Activated CD4-positive, CD25-positive, alpha-beta regulatory T cell treated with anti-CD3 and anti-CD28 coated beads, Interleukin-2, amount 50 U/mL, for 72 hours (primary cell): ENCODE data around the gene ARPP21.

Experiments used
- DNase-seq: peaks from one replicate; pipeline ENCODE4 v3.0.0; 2021

ARPP21 gene

GRCh38 chr3:35641920-35642527 is 2.7 kb downstream of the ARPP21 start:
- DNase-seq: no peak

- no peak for DNase-seq
Observed at GRCh38 chr3:35643495-35643894, 4.2 kb downstream of the ARPP21 start.

- DNase-seq: no peak
Observed at GRCh38 chr3:35644451-35644850, 5.1 kb downstream of the ARPP21 start.

- DNase-seq: no peak
Observed at GRCh38 chr3:35645189-35645588, 5.9 kb downstream of the ARPP21 start.

GRCh38 chr3:35646081-35646480 is 6.8 kb downstream of the ARPP21 start:
- no peak for DNase-seq

GRCh38 chr3:35647461-35647860 is 8.1 kb downstream of the ARPP21 start:
- no peak for DNase-seq

GRCh38 chr3:35648347-35648746 is 9.0 kb downstream of the ARPP21 start:
- DNase-seq: no peak

GRCh38 chr3:35649405-35649804 is 10.1 kb downstream of the ARPP21 start:
- no peak for DNase-seq

GRCh38 chr3:35651426-35651825 is 12.1 kb downstream of the ARPP21 start:
- DNase-seq: no peak

- no peak for DNase-seq
Observed at GRCh38 chr3:35651851-35652250, 12.5 kb downstream of the ARPP21 start.

GRCh38 chr3:35653347-35653746 is 14.0 kb downstream of the ARPP21 start:
- no peak for DNase-seq

GRCh38 chr3:35654476-35654875 is 15.2 kb downstream of the ARPP21 start:
- no peak for DNase-seq

GRCh38 chr3:35658686-35659085 is 19.4 kb downstream of the ARPP21 start:
- no peak for DNase-seq

- no peak for DNase-seq
Observed at GRCh38 chr3:35659768-35660167, 20.4 kb downstream of the ARPP21 start.

GRCh38 chr3:35663471-35663870 is 24.1 kb downstream of the ARPP21 start:
- no peak for DNase-seq

GRCh38 chr3:35664460-35664919 is 25.2 kb downstream of the ARPP21 start:
- DNase-seq: no peak

GRCh38 chr3:35665390-35666055 is 26.2 kb downstream of the ARPP21 start:
- no peak for DNase-seq

GRCh38 chr3:35666888-35667287 is 27.6 kb downstream of the ARPP21 start:
- no peak for DNase-seq

GRCh38 chr3:35670408-35670965 is 31.2 kb downstream of the ARPP21 start:
- no peak for DNase-seq

GRCh38 chr3:35671483-35671882 is 32.2 kb downstream of the ARPP21 start:
- no peak for DNase-seq

- DNase-seq: no peak
Observed at GRCh38 chr3:35673017-35673416, 33.7 kb downstream of the ARPP21 start.

GRCh38 chr3:35674451-35675109 is 35.3 kb downstream of the ARPP21 start:
- DNase-seq: no peak

GRCh38 chr3:35675206-35675605 is 35.9 kb downstream of the ARPP21 start:
- DNase-seq: no peak

GRCh38 chr3:35675621-35676020 is 36.3 kb downstream of the ARPP21 start:
- no peak for DNase-seq
